ENCODE data around the gene LILRA2. TPM values are rescaled to one million over a fixed set of nuclear protein-coding genes. Genes with fewer than 3 reads are reported as not detected.

LILRA2 gene
- total and polyA plus RNA-seq, 10 of the 15 experiments (the other 5 are each of a cell fraction or from before 2014, with no cell fraction given) = 0.16 to 1.8 (median 0.43) TPM

DNA sequence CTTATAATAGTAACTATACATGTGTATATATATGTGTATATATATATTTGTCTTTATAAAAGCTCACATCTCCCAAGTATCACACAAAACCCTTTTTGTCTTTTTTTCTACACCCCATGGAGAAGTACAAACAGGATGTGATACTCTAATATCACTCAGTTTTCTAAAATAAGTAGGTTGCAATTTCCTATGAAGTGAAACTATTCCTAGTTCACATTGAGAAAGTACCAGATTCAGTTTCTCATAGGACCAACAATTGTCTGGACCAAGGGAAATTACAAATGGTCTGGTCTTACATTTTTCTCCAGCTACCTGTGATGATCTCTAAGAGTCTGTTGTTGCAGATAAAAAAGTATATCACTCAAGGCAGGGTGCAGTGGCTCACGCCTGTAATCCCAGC is 38.8 kb downstream of the LILRA2 start (continued):
- TF ChIP-seq E2F4 (IDR thresholded peaks at IDR 0.05; ENCODE audit: low read depth, low read length) = no peak

GRCh38 chr19:54614726-54615125 is 41.1 kb downstream of the LILRA2 start:
- in situ Hi-C loops (cut with MboI) = no loop called here
- Histone ChIP-seq H3K4me1 (ENCODE audit: control insufficient read depth, insufficient read depth, low read length) (peaks cover 18% of the 10 kb centered on the region), H3K27me3 (replicated peaks in 1 of 2; ENCODE audit: control insufficient read depth in 2 of 2, insufficient read depth in 2 of 2, low read length in 1 of 2) (no peaks in the 10 kb centered on the region), H3K79me2 (ENCODE audit: control insufficient read depth, insufficient read depth, low read length) (peaks cover 32% of the 10 kb centered on the region), H3K4me2 (ENCODE audit: control insufficient read depth, insufficient read depth) (no peak overlapping the region), H3K27ac (ENCODE audit: control insufficient read depth, insufficient read depth) (peak overlapping the region; percentile 98), H3K36me3 (ENCODE audit: control insufficient read depth in 2 of 2, insufficient read depth in 2 of 2, low read length in 1 of 2) (no peaks in the 10 kb centered on the region), H3K9me3 (replicated peaks; ENCODE audit: control insufficient read depth, insufficient read depth, low read length) (peaks cover 17% of the 10 kb centered on the region), H2AFZ (ENCODE audit: control insufficient read depth, low read depth, low read length) (no peak overlapping the region), H3K9ac (ENCODE audit: control insufficient read depth, insufficient read depth, low read length) (no peak overlapping the region), H3K4me3 (no peak overlapping the region), H4K20me1 (ENCODE audit: control insufficient read depth, insufficient read depth) (no peaks in the 10 kb centered on the region)
- ChIA-PET RAD21 (ENCODE audit: unreplicated experiment) (interaction anchor here (0.9 kb wide), 1 partner anchor 34 kb away, joined by 3 read pairs; no protein-coding TSS in a partner anchor), SMC1A (ENCODE audit: uncharacterized antibody, unreplicated experiment) (interaction anchor here (0.8 to 3.9 kb wide), 4 partner anchors 39 to 136 kb away, joined by 3 to 27 read pairs (median 3); no protein-coding TSS in a partner anchor), POLR2A (no interaction called here), CTCF (interaction anchor here (1.2 to 3.7 kb wide), 5 partner anchors 39 to 133 kb away, joined by 3 to 15 read pairs (median 5); no protein-coding TSS in a partner anchor)
- WGBS (ENCODE audit: insufficient coverage, insufficient replicate concordance, low lambda C conversion rate, missing lambda C conversion rate) = 100% methylated on average over 1 of the region's 1 CpG
- no peak for DNase-seq (ENCODE audit: low read depth, low spot score)
- FAIRE-seq = no peak
- no peak for ATAC-seq
- BruUV-seq (replicated peaks) = no TSS peak
- TF ChIP-seq SIN3A (IDR thresholded peaks at IDR 0.05; ENCODE audit: low read depth, low read length) = no peak
- TF ChIP-seq, protein P1, sequence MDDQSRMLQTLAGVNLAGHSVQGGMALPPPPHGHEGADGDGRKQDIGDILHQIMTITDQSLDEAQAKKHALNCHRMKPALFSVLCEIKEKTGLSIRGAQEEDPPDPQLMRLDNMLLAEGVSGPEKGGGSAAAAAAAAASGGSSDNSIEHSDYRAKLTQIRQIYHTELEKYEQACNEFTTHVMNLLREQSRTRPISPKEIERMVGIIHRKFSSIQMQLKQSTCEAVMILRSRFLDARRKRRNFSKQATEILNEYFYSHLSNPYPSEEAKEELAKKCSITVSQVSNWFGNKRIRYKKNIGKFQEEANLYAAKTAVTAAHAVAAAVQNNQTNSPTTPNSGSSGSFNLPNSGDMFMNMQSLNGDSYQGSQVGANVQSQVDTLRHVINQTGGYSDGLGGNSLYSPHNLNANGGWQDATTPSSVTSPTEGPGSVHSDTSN (IDR thresholded peaks at IDR 0.05; ENCODE audit: insufficient replicate concordance, low read depth, low read length) = no peak
- no peak for TF ChIP-seq IKZF1 (conservative IDR thresholded peaks at IDR 0.05)
- TF ChIP-seq NFXL1 (IDR thresholded peaks at IDR 0.05; ENCODE audit: borderline replicate concordance) = no peak
- TF ChIP-seq, protein P2, sequence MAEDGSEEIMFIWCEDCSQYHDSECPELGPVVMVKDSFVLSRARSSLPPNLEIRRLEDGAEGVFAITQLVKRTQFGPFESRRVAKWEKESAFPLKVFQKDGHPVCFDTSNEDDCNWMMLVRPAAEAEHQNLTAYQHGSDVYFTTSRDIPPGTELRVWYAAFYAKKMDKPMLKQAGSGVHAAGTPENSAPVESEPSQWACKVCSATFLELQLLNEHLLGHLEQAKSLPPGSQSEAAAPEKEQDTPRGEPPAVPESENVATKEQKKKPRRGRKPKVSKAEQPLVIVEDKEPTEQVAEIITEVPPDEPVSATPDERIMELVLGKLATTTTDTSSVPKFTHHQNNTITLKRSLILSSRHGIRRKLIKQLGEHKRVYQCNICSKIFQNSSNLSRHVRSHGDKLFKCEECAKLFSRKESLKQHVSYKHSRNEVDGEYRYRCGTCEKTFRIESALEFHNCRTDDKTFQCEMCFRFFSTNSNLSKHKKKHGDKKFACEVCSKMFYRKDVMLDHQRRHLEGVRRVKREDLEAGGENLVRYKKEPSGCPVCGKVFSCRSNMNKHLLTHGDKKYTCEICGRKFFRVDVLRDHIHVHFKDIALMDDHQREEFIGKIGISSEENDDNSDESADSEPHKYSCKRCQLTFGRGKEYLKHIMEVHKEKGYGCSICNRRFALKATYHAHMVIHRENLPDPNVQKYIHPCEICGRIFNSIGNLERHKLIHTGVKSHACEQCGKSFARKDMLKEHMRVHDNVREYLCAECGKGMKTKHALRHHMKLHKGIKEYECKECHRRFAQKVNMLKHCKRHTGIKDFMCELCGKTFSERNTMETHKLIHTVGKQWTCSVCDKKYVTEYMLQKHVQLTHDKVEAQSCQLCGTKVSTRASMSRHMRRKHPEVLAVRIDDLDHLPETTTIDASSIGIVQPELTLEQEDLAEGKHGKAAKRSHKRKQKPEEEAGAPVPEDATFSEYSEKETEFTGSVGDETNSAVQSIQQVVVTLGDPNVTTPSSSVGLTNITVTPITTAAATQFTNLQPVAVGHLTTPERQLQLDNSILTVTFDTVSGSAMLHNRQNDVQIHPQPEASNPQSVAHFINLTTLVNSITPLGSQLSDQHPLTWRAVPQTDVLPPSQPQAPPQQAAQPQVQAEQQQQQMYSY (CRISPR knock-in tag; IDR thresholded peaks at IDR 0.05) = no peak
- TF ChIP-seq POLR2AphosphoS2 (IDR thresholded peaks at IDR 0.05; ENCODE audit: low read depth, low read length) = no peak
- no peak for TF ChIP-seq NR2F1 (conservative IDR thresholded peaks at IDR 0.05)
- no peak for TF ChIP-seq EP300 (IDR thresholded peaks at IDR 0.05; ENCODE audit: borderline replicate concordance in 1 of 2, control insufficient read depth in 1 of 2, low read depth in 2 of 2, low read length in 2 of 2)
- no peak for TF ChIP-seq SMARCA5 (IDR thresholded peaks at IDR 0.05)
- TF ChIP-seq ZNF24 (IDR thresholded peaks at IDR 0.05) = no peak
- TF ChIP-seq RB1 (IDR thresholded peaks at IDR 0.05; ENCODE audit: borderline replicate concordance) = no peak
- no peak for TF ChIP-seq IKZF2 (IDR thresholded peaks at IDR 0.05)
- intact Hi-C loops (cut with micrococcal nuclease; ENCODE audit: unreplicated experiment) = loop anchor here (5.0 to 10.0 kb wide), 2 partner anchors 62 to 770 kb away; partner anchors contain the start of genes RPL28 and TMEM238

Measured in GM12878 (cell line).